ENCODE data around the gene MINDY1. TPM values are rescaled to one million over a fixed set of nuclear protein-coding genes. Genes with fewer than 3 reads are reported as not detected.
A peak's percentile ranks its signal among the peaks of the same experiment; 100 is the strongest.

The MINDY1 gene
- total and polyA plus RNA-seq, 2 donors (not counting 3 experiments of a cell fraction or from before 2014, with no cell fraction given), result 12.0 to 15.4 TPM

- ChIA-PET POLR2A (interaction anchor here (0.6 kb wide), 1 partner anchor 606 kb away, joined by 3 read pairs; no protein-coding TSS in a partner anchor), CTCF (interaction anchor here (0.7 to 17.1 kb wide), 8 partner anchors 11 to 686 kb away, joined by 3 to 278 read pairs (median 4); partner anchors contain the start of genes C1orf56 and MINDY1)
- Histone ChIP-seq H2AFZ (ENCODE audit: low read depth, low read length) (peak overlapping the region; percentile 31), H4K20me1 (replicated peaks; ENCODE audit: control insufficient read depth, extremely low read depth, insufficient read depth, low read length) (no peaks in the 10 kb centered on the region), H3K9ac (replicated peaks; ENCODE audit: extremely low read depth, insufficient read depth, low read length) (peak overlapping the region; percentile 75), H3K4me1 (ENCODE audit: control insufficient read depth, extremely low read depth, insufficient read depth, low read length) (peaks cover 29% of the 10 kb centered on the region), H3K9me1 (replicated peaks; ENCODE audit: control insufficient read depth, extremely low read depth, insufficient read depth, low read length) (no peaks in the 10 kb centered on the region), H3K79me2 (ENCODE audit: control insufficient read depth, insufficient read depth, low read length) (peaks cover 49% of the 10 kb centered on the region), H3K27me3 (ENCODE audit: control insufficient read depth in 2 of 2, insufficient read depth in 2 of 2, low read length in 2 of 2) (no peaks in the 10 kb centered on the region), H3K27ac (ENCODE audit: insufficient read depth, low read depth, low read length) (peak overlapping the region; percentile 50), H3K4me2 (ENCODE audit: insufficient read depth, low read length) (peak overlapping the region; percentile 62), H3K4me3 (replicated peaks in 1 of 3; ENCODE audit: insufficient read depth in 1 of 3, low read depth in 1 of 3, low read length in 3 of 3) (peak overlapping the region; percentile 43 to 75 (median 65)), H3K9me3 (replicated peaks; ENCODE audit: control insufficient read depth, insufficient read depth, low read length) (no peaks in the 10 kb centered on the region), H3K36me3 (ENCODE audit: control insufficient read depth in 2 of 2, extremely low read depth in 1 of 2, insufficient read depth in 2 of 2, low read length in 2 of 2) (no peaks in the 10 kb centered on the region)
- intact Hi-C loops (cut with micrococcal nuclease) (no loop called here), dilution Hi-C loops (cut with MboI; ENCODE audit: extremely low pct_ligation_motif_present, low sequenced_read_pairs) (no loop called here)
- TF ChIP-seq POLR2A (IDR thresholded peaks at IDR 0.05; ENCODE audit: low read depth, low read length) (peak; percentile 51), JUN (IDR thresholded peaks at IDR 0.05; ENCODE audit: borderline replicate concordance, insufficient read depth, insufficient read length, low read depth) (no peak), POLR2AphosphoS5 (IDR thresholded peaks at IDR 0.05; ENCODE audit: insufficient read depth, low read depth, low read length) (no peak), EZH2 (IDR thresholded peaks at IDR 0.05; ENCODE audit: borderline replicate concordance, low read depth, low read length, severe bottlenecking) (no peak), FOS (IDR thresholded peaks at IDR 0.05; ENCODE audit: borderline replicate concordance, insufficient read depth, low read length) (no peak), GATA2 (IDR thresholded peaks at IDR 0.05; ENCODE audit: insufficient read depth, insufficient read length, low read depth, low read length) (no peak)
- TF ChIP-seq, protein P1, sequence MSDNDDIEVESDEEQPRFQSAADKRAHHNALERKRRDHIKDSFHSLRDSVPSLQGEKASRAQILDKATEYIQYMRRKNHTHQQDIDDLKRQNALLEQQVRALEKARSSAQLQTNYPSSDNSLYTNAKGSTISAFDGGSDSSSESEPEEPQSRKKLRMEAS (IDR thresholded peaks at IDR 0.05; ENCODE audit: insufficient read depth, insufficient read length), result no peak
- FAIRE-seq (no peak), DNase-seq (ENCODE audit: low read depth, low spot score) (peak; percentile 47)
- BruUV-seq (replicated peaks), result no TSS peak
Observed at GRCh38 chr1:150973836-150974579, 32.7 kb downstream of the MINDY1 start.

Measured in endothelial cell of umbilical vein (primary cell).